DMS 273 treated with DMSO at 0.1 percent for 48 hours (cell line): ENCODE results near the gene PPM1M.
A peak's percentile ranks its signal among the peaks of the same experiment; 100 is the strongest.

Source experiments
- DNase-seq: peaks from one replicate; lab custom pipeline; 2025; lab: John Stamatoyannopoulos, UW

PPM1M gene

DNA sequence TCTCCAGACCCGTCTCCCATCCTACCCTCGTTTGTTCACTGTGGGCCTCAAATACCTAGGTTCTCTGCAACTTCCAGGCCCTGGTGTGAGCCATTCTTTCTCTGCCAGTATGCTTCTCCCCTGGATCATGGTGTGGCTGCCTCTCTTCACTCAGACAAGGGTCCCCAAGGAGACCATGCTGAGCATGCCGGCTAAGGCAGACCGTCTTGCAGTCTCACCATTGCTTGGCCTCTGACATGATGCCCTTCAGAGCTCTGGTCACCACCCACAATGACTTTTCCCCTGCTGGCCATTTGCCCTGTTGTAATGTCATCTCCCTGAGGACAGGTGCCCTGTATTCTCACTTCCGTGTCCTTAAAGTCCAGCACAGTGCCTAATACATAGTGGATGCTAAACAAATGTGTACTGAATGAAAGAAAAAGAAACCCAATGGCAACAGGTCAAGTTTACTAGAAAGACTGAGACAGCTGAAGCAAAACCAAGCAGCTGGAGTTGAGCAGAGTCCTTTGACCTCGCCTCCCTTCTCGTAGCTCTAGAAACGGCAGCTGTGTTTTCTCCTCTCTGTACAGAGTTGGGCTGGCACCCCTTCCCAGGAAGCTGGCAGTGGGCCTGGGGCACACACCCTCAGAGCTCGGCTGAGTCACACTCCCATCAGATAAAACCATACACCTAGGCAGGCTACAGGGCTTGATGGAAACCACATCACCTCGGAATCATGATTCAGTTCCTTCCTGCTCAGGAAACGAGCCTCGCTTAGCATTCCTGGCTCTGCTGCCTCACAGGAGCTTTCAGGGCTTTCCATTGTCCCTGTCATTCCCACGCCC, 28.8 kb upstream of the PPM1M start:
- no peak for DNase-seq

DNA sequence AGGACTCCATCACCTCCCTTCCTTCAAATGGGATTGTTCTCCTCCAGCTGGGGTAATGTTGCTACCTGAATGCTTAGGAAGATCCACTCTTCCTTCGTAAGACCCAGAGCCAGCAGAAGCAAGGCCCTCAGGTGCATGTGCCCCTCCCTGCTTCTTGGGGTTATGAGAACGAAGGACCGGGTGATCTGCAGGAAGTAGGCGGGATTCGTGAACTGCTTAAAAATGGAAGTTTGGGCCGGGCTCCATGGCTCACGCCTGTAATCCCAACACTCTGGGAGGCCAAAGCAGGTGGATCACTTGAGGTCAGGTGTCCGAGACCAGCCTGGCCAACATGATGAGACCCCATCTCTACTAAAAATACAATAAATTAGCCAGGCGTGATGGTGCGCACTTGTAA, 28.2 kb upstream of the PPM1M start:
- DNase-seq = no peak

DNA sequence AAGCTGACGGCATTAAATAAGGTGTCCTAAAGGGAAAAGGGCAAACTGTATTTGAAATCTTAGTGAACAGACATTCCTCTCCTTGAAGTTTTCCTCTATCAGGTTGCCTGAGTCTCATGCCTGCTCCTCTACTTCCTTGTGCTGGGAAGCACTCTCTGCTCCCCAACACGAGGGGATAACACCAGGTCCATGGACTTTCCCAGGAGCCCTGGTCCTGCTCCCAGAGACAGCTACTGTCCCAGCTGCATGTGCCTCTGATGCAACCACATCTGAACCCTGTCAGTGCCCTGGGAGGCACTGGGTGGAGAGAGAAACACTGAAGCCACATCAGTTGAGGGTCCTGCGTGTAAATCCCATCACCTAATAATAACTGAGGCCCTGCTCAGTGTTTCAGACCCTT, 27.5 kb upstream of the PPM1M start:
- no peak for DNase-seq

DNA sequence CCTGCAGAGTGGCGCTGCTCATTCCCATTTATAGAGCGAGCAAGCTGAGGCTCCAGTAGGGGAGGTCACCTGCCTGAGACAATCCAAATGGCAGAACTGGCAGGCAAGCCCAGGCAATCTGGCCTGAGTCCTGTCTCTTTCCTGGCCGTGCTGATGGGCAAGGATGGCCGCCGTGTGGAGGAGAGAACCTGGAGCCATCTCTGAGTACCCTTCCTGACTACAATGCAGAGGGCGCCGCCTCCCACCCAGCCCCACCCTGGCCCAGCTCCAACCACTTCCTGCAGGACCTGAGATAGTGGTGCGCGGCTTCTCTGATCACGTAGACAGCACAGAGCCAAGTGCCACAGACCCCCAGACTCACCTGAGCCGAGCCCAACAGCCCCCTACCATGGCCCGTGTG, 27.1 kb upstream of the PPM1M start:
- DNase-seq = no peak

DNA sequence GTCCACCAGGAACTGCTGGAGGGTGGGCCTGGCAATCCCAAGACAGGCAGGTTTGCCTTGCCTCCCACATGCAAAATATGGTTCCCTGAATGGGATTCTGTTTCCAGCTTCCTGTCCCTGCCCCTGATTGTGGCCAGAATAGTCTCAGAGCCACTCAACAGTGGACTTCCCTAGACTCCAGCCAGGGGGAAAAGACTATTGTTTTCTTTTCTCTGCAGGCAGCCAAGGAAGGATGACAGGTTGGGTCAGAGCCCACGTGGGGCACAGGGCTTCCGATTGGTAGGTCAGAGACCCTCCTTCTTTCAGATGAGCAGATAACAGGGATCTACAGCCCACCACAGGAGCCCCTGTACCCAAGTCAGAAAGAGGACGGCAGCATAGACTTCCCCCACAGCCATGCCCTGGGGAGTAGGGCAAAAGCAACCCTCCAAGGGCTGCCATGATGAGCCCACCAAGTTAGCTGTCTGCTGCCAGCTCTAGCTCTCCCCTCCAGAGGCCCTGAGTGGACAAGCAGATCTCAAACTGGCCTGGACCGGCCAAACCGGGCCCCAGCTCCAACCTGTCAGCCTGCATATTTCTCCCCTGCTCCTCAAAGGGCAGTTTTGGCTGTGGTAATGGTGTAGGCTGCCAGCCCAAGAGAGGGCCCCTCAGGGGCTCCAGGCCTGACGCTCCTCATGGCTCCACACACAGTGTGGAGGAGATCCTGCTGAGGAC, 26.5 kb upstream of the PPM1M start:
- DNase-seq = no peak

DNA sequence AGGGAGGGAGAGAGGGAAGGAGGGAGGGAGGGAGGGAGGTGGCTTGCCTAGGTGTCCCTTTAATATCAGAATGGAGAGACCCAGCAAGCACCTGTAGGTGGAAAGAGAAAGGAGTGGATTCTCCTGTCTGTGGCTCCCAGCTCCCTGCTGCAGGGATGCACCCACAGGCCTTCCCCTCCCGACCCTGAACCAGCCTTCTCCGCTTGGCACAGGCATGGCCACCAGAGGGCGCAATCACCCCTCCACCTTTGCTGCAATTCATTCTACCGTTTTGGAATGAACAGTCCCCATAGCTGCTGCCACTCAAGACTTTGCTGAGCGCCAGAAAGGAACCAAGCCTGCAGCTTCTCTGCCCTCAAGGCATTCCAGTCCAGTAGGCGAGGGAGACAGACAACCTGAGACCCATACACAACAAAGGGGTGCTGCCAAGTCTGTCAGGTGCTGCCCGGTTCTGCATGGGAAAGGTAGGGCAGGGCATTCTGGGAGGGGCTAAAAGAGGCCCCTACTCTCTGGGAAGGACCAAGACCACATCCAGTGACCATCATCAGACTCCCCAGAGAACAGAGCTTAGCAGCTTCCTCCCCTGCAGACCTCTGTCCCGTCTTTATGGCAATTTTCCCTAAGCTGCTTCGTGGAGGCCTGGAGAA, 25.1 kb upstream of the PPM1M start:
- DNase-seq = peak; percentile 42

DNA sequence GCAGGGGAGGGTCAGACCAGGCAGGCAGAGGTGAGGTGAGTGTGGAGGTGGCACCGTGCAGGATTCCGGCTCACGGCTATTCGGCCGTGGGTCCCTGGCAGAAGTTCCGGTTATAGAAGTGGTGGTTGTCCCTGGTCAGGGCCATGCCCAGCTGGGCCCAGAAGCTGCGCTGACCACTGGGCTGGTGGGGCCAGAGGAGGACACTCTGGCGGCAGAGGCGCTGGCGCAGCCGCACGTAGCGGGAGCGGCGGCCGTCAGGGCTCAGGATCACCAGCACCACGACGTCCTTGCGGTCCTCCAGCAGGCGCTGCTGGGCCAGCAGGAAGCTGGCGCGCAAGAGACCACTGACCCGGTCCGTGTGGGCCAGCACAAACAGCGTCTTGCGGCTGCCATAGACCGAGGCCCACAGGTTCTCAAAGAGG, 24.4 kb upstream of the PPM1M start:
- DNase-seq = no peak

DNA sequence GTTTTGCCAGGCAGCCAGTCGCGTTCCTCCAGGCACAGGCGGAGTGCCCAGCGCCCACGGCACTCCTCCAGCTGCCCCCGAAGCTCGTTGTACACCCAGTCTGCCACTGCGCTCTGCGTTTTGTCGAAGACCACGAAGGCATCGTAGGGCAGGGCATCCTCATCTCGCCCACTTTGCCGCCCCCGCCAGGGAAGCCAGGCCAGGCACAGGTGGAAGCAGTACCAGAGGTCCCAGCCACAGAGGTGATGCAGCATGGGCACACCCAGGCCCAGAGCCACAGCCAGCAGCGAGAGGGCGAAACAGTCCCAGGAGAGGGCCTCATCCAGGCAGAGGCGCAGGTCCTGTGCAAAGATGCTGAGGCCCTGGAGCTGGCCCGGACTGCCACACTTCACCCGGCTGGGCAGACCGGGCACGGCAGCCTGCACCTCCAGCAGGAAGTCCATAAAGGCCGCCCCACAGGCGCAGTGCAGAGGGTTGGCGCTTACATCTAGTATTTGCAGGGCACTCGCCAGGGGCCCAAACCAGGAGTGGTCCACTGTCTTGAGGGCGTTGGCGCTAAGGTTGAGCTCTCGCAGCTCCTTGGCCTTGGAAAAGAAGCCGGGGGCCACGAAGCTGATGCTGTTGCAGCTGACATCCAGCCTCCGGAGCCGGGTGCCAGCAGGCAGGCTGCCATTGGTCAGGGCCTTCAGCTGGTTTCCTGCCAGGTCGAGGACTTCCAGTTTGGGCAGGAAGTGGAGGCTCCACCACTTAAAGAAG, 23.8 kb upstream of the PPM1M start:
- DNase-seq = no peak

DNA sequence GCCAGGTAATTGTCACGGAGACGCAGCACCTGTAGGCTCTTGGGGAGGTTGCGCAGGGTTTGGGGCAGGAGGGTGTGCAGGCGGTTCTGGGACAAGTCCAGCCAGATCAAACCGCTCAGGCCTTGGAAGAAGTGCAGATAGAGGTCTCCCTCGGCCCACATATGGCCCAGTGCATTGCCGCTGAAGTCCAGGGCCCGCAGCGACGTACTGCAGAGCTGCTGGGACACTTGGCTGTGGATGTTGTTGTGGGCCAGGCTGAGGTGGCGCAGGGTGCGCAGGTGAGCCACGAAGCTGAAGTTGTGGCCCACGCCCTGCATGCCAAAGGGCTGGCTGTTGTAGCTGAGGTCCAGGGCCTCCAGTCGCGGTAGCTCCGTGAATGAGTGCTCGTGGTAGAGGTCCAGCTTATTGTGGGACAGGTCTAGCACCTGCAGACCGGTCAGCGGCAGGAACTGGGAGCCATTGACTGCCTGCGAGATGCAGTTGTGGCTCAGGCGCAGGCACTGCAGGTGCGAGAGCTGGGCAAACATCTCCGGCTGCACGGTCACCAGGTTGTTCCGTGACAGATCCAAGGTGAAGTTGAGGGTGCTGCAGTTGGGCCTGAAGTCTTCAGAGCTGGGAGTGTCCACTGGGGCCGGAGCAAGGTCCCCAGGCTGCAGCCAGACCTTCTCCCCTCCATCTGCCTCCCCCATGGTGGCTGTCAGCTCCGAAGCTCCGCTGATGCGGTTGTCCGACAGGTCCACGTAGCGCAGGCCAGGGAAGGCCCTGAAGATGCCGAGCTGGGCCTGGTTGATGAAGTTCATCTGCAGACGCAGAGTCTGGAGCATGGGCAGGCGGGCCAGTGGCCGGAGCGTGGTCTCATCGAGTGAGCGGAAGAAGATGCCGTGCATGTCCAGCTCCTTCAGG, 23.0 kb upstream of the PPM1M start:
- no peak for DNase-seq

DNA sequence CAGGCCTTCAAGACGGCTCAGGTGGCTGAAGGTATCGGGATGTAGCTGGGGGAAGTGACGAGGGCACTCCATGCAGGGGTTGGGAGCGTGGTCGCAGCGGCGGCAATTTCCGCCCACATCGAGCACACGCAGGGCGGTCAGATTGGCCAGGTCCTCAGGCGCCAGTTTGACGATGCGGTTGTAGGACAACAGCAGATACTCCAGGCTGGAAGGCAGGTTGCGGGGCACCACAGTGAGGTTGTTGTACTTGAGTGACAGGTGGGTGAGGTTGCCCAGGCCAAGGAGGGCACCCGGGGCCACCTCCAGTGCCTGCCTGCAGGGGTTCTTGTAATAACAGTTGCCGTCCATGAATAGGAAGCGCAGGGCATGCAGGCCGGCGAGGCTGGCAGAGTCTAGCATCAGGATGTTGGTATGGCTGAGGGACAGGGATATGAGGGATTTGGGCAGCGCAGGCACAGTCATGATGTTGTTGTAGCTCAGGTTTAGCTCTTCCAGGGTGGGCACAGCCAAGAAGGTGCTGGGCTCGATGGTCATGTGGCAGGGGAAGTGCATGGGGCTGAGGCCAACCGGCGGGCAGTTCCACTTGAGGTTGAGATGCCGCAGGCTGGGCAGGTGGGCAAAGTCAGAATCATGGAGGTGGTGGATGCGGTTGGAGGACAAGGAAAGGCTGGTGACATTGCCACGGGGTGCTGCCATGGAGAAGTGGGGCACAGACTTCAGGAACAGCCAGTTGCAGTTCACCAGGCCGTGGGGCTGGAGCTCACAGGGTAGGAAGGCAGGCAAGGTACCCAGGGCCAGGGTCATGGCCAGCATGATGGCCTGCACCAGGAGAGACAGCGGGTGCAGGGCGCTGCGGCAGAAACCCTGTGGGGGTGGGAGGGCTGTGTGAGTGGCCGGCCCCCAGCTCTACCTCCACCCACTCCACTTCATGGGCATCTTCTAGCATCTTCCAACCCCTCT, 21.8 kb upstream of the PPM1M start:
- no peak for DNase-seq

DNA sequence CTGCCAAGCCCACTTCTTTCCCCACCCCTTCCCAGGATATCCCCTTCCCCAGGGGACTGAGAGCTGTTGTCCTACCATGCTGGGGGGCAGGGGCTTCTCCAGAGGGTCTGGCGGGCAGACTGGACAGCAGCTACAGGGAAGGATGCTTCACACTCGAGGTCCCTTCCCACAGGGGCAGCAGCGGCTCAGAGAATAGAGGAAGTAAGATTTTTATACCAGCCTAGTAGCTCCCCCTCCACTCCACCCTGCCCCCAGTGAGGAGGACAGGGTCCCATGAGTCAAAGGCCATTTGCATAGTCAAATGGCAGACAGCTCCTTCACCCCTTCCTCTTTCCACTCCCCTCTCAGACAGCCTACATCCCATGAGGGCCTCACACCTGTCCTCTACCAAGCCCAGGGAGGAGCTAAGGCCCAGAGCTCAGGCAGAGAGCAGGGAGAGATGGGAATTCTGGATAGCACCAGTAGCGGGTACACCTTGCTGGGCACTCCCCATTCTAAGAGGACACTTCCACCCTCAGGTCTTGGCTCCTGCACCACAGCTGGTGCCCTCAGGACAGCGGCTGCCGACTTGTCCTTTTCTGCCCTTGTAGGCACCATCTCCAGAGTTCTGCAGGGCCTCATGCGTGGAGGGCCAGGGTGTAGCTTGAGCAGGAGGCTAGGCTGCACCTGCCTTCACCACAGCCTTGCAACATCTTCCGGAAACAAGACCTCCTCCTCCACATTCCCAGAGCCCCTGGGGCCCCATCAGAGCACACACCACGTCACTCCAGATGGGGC, 19.9 kb upstream of the PPM1M start, which contains the start of gene TLR9:
Gene TLR9, minus strand, starts transcription at position 194 of the 777 bp plus-strand sequence. Its CDS starts 116 bp downstream, at position 78.
- no peak for DNase-seq

DNA sequence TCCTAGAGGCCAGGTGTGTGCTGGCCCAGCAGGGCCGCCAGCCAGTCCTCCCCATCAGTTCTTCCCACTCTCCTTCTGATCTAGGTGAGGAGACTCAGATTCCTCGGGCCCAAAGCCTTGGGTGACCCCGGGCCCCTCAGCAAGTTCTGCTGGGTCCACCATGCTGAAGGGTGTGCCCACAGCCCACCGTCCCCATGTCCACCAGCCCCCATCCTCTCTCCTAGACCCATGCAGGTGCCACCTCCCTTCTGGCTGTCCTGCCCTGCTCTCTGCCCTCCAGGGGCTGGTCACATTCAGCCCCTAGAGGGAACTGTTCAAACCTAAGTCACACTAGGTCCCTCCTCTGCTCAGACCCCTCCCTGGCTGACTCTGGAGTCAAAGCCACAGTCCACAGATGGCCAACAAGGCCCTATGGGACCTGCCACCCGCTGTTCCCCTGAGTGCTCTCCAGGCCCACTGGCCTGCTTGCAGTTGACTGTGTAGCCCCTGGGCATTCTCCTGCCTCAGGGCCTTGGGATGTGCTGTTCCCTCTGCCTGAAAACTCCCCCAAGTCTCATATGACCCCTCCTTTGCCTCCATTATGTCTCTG, 19.2 kb upstream of the PPM1M start:
- DNase-seq = no peak

DNA sequence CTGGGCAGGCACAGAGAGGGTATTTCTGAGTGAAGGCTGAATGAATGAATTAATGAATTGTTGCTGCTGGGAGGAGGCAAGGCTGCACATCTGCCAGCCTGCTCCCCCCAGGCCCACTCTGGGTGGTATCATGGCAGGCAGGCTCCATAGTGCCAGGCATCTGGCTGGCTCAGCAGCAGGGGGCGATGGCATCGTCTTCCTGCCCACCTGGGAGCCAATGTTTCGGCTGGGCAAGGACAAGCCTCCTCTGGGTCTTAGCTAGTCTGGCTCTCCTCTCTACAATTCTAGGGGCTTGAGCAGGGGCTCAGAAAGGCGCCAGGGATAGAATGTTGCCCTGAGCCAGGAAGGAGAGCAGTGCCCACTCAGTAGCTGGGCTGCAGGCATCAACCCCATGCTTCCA, 18.4 kb upstream of the PPM1M start:
- no peak for DNase-seq

DNA sequence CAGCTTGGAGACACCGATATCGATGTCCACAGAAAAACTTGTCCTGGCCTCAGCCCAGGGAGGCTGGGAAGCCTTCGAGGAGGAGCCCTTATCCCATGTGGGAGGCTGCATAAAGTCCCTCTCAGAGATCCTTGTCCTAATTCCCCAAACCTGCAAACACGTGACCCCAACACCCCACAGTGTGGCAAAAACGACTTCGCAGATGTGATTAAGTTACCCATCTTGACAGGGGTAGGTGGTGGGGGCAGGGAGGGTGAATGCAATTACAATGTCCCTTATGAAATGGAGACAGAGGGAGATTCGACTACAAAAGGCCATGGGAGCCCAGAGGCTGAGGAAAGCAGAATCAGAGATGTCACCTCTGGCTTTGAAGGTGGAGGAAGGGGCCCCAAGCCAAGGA, 17.8 kb upstream of the PPM1M start:
- DNase-seq = no peak

DNA sequence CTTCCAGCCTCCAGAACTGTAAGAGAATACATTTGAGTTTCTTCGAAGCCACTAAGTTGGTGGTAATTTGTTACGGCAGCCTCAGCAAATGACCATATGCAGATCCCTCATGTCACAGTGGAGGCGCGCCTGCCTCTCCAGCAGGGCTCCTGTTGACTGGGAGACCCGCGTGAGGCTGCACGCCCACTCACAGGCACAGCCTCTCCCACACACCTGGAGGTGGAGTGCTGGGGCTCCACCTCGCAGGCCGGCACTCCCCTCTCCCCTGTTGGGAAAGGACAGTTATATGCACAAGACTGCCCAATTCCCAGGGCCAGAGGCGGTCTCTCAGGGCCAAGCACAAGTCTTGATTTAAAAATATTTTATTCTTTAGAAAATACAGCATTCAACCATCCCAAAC, 17.3 kb upstream of the PPM1M start:
- DNase-seq = no peak

DNA sequence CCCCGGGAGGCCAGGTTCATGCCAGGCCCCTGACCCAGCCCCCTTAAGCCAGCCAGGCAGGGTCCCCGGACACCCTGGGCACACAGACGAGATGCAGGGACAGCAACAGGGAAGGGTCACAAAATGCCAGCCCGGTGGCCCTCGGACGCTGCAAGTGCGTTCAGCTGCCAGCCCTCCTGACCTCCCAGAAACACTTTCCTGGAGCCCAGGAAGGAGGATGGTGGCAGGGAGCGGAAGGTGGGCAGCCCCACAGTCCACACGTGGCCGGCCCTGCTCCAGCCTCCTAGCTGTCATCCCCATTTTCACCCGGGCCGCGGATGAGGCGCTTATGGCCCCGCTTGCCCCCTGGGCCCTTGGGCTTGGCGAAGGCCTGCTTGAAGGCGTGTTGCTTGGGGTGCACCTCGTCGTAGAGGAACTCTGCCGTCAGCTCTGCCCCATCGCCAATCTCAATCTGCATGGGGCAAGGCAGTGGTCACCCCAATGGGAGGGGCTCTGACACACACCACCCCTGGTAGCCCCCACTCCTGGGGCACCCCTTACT, 16.7 kb upstream of the PPM1M start:
- DNase-seq = no peak

DNA sequence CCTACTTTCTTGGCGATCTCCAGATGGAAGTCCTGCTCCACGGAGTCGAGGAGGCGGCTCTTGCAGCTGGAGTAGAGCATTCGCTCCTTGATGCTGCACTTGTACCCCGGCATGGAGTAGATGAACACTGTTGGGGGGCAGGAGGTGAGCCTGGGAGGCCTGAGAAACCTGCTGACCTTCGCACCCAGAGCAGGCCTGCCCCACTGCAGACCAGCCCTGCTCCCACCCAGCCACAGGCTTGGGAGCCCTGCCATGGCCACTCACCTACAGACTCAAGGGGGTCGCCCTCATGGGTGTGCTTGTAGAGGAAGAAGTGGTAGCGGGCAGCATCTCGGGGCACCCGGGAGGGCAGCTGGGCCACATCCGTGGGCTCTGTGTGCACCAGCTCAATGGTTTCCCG, 15.9 kb upstream of the PPM1M start:
- DNase-seq = no peak

DNA sequence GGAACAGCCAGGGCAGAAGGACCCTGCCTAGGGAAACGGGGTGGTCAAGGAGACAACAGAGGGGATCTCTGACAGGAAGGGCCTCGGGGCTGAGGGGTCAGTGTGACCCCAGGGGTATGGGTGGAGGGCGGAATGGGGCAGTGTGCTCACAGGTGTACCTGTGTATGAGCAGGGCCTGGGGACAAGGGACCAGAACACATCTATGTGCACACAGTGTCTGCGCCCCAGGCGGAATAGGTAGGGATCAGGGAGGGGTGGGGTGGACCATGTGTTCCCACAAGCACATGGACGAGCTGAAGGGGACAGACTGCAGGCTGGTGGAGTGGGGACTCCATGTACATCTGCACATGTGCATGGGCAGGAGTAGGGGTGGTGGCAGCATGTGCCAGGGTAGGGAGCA, 15.1 kb upstream of the PPM1M start:
- DNase-seq = no peak
